ENCODE measurements around the gene CIDEA.

Gene CIDEA

GRCh38 chr18:12317664-12318333 is 63.6 kb downstream of the CIDEA start:
- H3K27ac ChIP-seq, result no peak overlapping the region
- TF ChIP-seq ZFX (IDR thresholded peaks at IDR 0.05; ENCODE audit: borderline replicate concordance), result no peak
- TF ChIP-seq CTCF (IDR thresholded peaks at IDR 0.05), result no peak

GRCh38 chr18:12318334-12318697 is 64.2 kb downstream of the CIDEA start:
- H3K27ac ChIP-seq, result no peak overlapping the region
- TF ChIP-seq CTCF (IDR thresholded peaks at IDR 0.05), result no peak
- TF ChIP-seq ZFX (IDR thresholded peaks at IDR 0.05; ENCODE audit: borderline replicate concordance), result no peak

- H3K27ac ChIP-seq, result no peak overlapping the region
These were observed 64.7 kb downstream of the CIDEA start for GRCh38 chr18:12318857-12319256.

GRCh38 chr18:12321333-12321732 is 67.2 kb downstream of the CIDEA start:
- TF ChIP-seq ZFX (IDR thresholded peaks at IDR 0.05; ENCODE audit: borderline replicate concordance) (no peak), CTCF (IDR thresholded peaks at IDR 0.05) (no peak)
- no peak overlapping the region for H3K27ac ChIP-seq

More at GRCh38 chr18:12318857-12319256, 64.7 kb downstream of the CIDEA start:
- TF ChIP-seq CTCF (IDR thresholded peaks at IDR 0.05) (no peak), ZFX (IDR thresholded peaks at IDR 0.05; ENCODE audit: borderline replicate concordance) (no peak)

GRCh38 chr18:12324991-12325725 is 71.0 kb downstream of the CIDEA start:
- H3K27ac ChIP-seq, result no peak overlapping the region
- TF ChIP-seq ZFX (IDR thresholded peaks at IDR 0.05; ENCODE audit: borderline replicate concordance), result no peak
- no peak for TF ChIP-seq CTCF (IDR thresholded peaks at IDR 0.05)

- H3K27ac ChIP-seq, result no peak overlapping the region
- TF ChIP-seq CTCF (IDR thresholded peaks at IDR 0.05) (no peak), ZFX (IDR thresholded peaks at IDR 0.05; ENCODE audit: borderline replicate concordance) (no peak)
These were observed 71.6 kb downstream of the CIDEA start for GRCh38 chr18:12325726-12326245.
